Common myeloid progenitor, CD34-positive (primary cell): ENCODE measurements around the gene DENND1A.
"Not testable (repeated sequence)": the region's sequence is repeated elsewhere in the genome, so short reads cannot be mapped to it uniquely, and the experiment has no call there.

Experiments
- CTCF ChIA-PET: fragments of 350-600 bp; sonication (Branson Sonifier 250); formaldehyde crosslinking; loops from one replicate; lab custom pipeline; 2021; ENCODE audit warnings: antibody characterized with exemption; lab: Charles Lee
- POLR2A ChIA-PET: fragments of 350-600 bp; sonication (Branson Sonifier 250); formaldehyde crosslinking; loops from one replicate; lab custom pipeline; 2021; ENCODE audit warnings: antibody characterized with exemption; lab: Charles Lee
- DNase-seq, 3 donors: peaks; one replicate each; pipeline versions ENCODE4 v3.0.0 to v3.0.0-alpha.2; 2013
- H3K27ac ChIP-seq, 2 experiments: 1 replicate in 1 of 2; 2 replicates in 1 of 2; pipeline ENCODE4 v1.7.0; 2013; ENCODE audit warnings: inconsistent platforms in 2 of 2, low read length in 2 of 2, mild to moderate bottlenecking in 2 of 2, low read depth in 1 of 2, moderate library complexity in 1 of 2; ENCODE audit not compliant: severe bottlenecking in 2 of 2, insufficient read depth in 1 of 2, poor library complexity in 1 of 2
- H3K27me3 ChIP-seq, 5 experiments: replicated peaks in 2 of 5; 1 replicate in 3 of 5; 2 replicates in 2 of 5; pipeline versions ENCODE4 v1.6.1 to v1.7.0; 2013; ENCODE audit warnings: low read length in 4 of 5, mild to moderate bottlenecking in 2 of 5, moderate library complexity in 2 of 5, inconsistent platforms in 1 of 5; ENCODE audit not compliant: insufficient read depth in 5 of 5, control insufficient read depth in 4 of 5
- H3K36me3 ChIP-seq, 4 experiments: 1 replicate in 2 of 4; 2 replicates in 2 of 4; pipeline versions ENCODE4 v1.6.1 to v1.7.0; 2013; ENCODE audit warnings: low read length in 3 of 4, control low read depth in 1 of 4, mild to moderate bottlenecking in 1 of 4; ENCODE audit not compliant: control insufficient read depth in 4 of 4, insufficient read depth in 4 of 4
- H3K4me1 ChIP-seq, 4 experiments: 1 replicate in 3 of 4; 2 replicates in 1 of 4; pipeline versions ENCODE4 v1.6.1 to v1.7.1; 2013; ENCODE audit warnings: low read length in 3 of 4, mild to moderate bottlenecking in 3 of 4, control low read depth in 1 of 4, inconsistent platforms in 1 of 4, moderate library complexity in 1 of 4; ENCODE audit not compliant: control insufficient read depth in 4 of 4, insufficient read depth in 4 of 4; ENCODE audit errors: control extremely low read depth in 1 of 4
- H3K4me3 ChIP-seq, 7 experiments: 1 replicate in 4 of 7; 2 replicates in 3 of 7; pipeline versions ENCODE4 v1.5.1 to v1.7.0; 2013; ENCODE audit warnings: mild to moderate bottlenecking in 7 of 7, low read length in 6 of 7, moderate library complexity in 6 of 7, inconsistent platforms in 2 of 7, low read depth in 2 of 7, control low read depth in 1 of 7; ENCODE audit not compliant: insufficient read depth in 4 of 7, control insufficient read depth in 1 of 7; ENCODE audit errors: extremely low read depth in 1 of 7
- H3K9me3 ChIP-seq, 5 experiments: 1 replicate in 4 of 5; 2 replicates in 1 of 5; pipeline versions ENCODE4 v1.6.1 to v1.7.1; 2013; ENCODE audit warnings: low read length in 4 of 5, mild to moderate bottlenecking in 2 of 5, inconsistent platforms in 1 of 5, low read depth in 1 of 5, moderate library complexity in 1 of 5; ENCODE audit not compliant: control insufficient read depth in 4 of 5, insufficient read depth in 2 of 5; ENCODE audit errors: control extremely low read depth in 1 of 5
- WGBS: methylation state at CpG from one replicate; pipeline ENCODE4 v1.1.5; 2013; ENCODE audit not compliant: insufficient coverage; 5-methylcytosine and 5-hydroxymethylcytosine counted together

The DENND1A gene

GRCh38 chr9:123398938-123399337 is 531.0 kb downstream of the DENND1A start:
- H3K9me3 ChIP-seq, H3K27me3 ChIP-seq, POLR2A ChIA-PET, H3K27ac ChIP-seq, H3K4me1 ChIP-seq, H3K4me3 ChIP-seq, H3K36me3 ChIP-seq, DNase-seq: not testable (repeated sequence)
- CTCF ChIA-PET = interaction anchor here (1.0 to 1.8 kb wide), 6 partner anchors 9 to 642 kb away, joined by 3 to 6 read pairs (median 4); no protein-coding TSS in a partner anchor
- WGBS = 91% methylated on average over 14 of the region's 14 CpGs

DNA sequence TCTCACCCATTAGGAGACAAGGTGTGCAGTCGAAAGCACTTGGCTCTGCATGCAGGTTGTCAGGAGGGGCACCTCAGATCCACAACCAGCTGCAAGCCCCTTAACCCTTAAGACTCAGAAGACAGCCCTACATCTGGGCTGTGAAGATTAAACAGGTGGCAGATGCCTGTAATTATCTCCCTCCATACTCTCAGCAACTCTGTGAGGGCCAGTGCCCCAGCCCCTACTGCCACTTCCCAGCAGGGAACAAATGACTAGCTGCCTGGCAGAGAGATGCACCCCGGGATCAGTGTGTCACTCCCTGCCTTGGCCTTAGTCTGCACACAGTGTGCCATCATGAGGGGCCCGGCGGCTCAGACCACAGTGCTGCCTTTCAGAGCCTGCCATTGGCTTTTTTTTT is 532.0 kb downstream of the DENND1A start:
- Histone ChIP-seq H3K4me3 (no peak overlapping the region), H3K9me3 (no peaks in the 10 kb centered on the region), H3K27me3 (no peaks in the 10 kb centered on the region), H3K36me3 (peaks cover 0 to 2% (median 0%) of the 10 kb centered on the region in 4 experiments), H3K4me1 (no peaks in the 10 kb centered on the region), H3K27ac (no peak overlapping the region)
- CTCF ChIA-PET = interaction anchor here (1.2 to 2.3 kb wide), 4 partner anchors 10 to 49 kb away, joined by 3 to 11 read pairs (median 4); no protein-coding TSS in a partner anchor
- 100% methylated on average over 3 of the region's 4 CpGs for WGBS
- DNase-seq = no peak
- POLR2A ChIA-PET = no interaction called here

- ChIA-PET CTCF (interaction anchor here (0.9 to 2.3 kb wide), 4 partner anchors 8 to 47 kb away, joined by 3 to 11 read pairs (median 4); no protein-coding TSS in a partner anchor), POLR2A (no interaction called here)
- H3K36me3 ChIP-seq = peaks cover 0 to 2% (median 0%) of the 10 kb centered on the region in 4 experiments
- H3K27me3 ChIP-seq = no peaks in the 10 kb centered on the region
- H3K4me1 ChIP-seq = no peaks in the 10 kb centered on the region
- H3K27ac ChIP-seq = no peak overlapping the region
- no peaks in the 10 kb centered on the region for H3K9me3 ChIP-seq
- WGBS = 98% methylated on average over 21 of the region's 24 CpGs
- DNase-seq = no peak
- no peak overlapping the region for H3K4me3 ChIP-seq
Observed at GRCh38 chr9:123395689-123396511, 534.0 kb downstream of the DENND1A start.

DNA sequence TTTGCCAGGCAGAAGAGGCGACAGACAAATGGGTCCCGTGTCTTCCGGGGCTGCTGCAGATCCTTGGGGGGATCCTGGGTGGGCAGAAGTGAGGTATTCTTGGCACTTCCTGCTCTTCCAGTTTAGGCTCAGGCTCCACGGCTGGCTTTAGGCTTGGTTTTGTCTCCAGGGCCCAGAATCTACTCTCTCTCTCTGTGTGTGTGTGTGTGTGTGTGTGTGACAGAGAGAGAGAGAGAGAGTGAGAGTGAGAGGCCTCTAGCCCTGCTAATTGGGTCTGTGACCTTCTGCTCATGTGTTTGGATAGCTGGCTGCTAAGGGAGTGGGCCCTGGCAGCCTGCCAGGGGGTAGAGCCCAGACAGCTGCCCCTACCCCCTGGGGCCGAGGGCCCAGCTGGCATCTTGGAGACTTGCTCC is 534.6 kb downstream of the DENND1A start:
- ChIA-PET CTCF (interaction anchor here (0.9 to 1.0 kb wide), 2 partner anchors 9 to 41 kb away, joined by 3 to 4 read pairs; no protein-coding TSS in a partner anchor), POLR2A (no interaction called here)
- H3K27me3 ChIP-seq = no peaks in the 10 kb centered on the region
- no peaks in the 10 kb centered on the region for H3K4me1 ChIP-seq
- no peaks in the 10 kb centered on the region for H3K9me3 ChIP-seq
- peaks cover 0 to 2% (median 0%) of the 10 kb centered on the region in 4 experiments for H3K36me3 ChIP-seq
- no peak overlapping the region for H3K27ac ChIP-seq
- no peak for DNase-seq
- 100% methylated on average over 2 of the region's 5 CpGs for WGBS
- no peak overlapping the region for H3K4me3 ChIP-seq

GRCh38 chr9:123394291-123395235 is 535.4 kb downstream of the DENND1A start:
- WGBS = 96% methylated on average over 15 of the region's 16 CpGs
- CTCF ChIA-PET = interaction anchor here (0.9 to 1.0 kb wide), 2 partner anchors 10 to 40 kb away, joined by 3 to 4 read pairs; no protein-coding TSS in a partner anchor
- H3K27ac ChIP-seq = no peak overlapping the region
- H3K4me1 ChIP-seq = no peaks in the 10 kb centered on the region
- H3K36me3 ChIP-seq = peaks cover 0 to 2% (median 0%) of the 10 kb centered on the region in 4 experiments
- no peaks in the 10 kb centered on the region for H3K27me3 ChIP-seq
- H3K4me3 ChIP-seq = no peak overlapping the region
- DNase-seq = no peak
- POLR2A ChIA-PET = no interaction called here
- no peaks in the 10 kb centered on the region for H3K9me3 ChIP-seq

- CTCF ChIA-PET = no interaction called here
- Histone ChIP-seq H3K4me3 (no peak overlapping the region), H3K27me3 (no peaks in the 10 kb centered on the region), H3K27ac (no peak overlapping the region), H3K36me3 (peaks cover 0 to 2% (median 0%) of the 10 kb centered on the region in 4 experiments), H3K4me1 (peaks cover 0 to 5% (median 0%) of the 10 kb centered on the region in 4 experiments), H3K9me3 (no peaks in the 10 kb centered on the region)
- POLR2A ChIA-PET = no interaction called here
- no peak for DNase-seq
- WGBS = 100% methylated on average over 2 of the region's 4 CpGs
Observed at GRCh38 chr9:123392802-123393201, 537.1 kb downstream of the DENND1A start.
